Gastroesophageal sphincter (tissue), 4 donors: Measurements from ENCODE around the gene RMND1. TPM values are rescaled to one million over a fixed set of nuclear protein-coding genes. Genes with fewer than 3 reads are reported as not detected.
"Not testable (repeated sequence)": the region's sequence is repeated elsewhere in the genome, so short reads cannot be mapped to it uniquely, and the experiment has no call there.

Experiments
- ATAC-seq: fragments of 150-250 bp; one replicate; pipeline ENCODE4 v1.9.1; 2016; ENCODE audit warnings: mild to moderate bottlenecking, moderate library complexity
- H3K27ac ChIP-seq, 4 donors: fragments of 200-600 bp; sonication (generic) in 3 of 4; 1 replicate in 3 of 4; 2 replicates in 1 of 4; pipeline ENCODE4 v1.5.1; 2016 to 2019
- H3K27me3 ChIP-seq: fragments of 200-600 bp; sonication (generic); one replicate; pipeline ENCODE4 v1.5.1; 2019
- H3K36me3 ChIP-seq, 2 donors: fragments of 200-600 bp; sonication (generic); one replicate each; pipeline ENCODE4 v1.5.1; 2019; ENCODE audit warnings: control low read depth in 1 of 2
- H3K4me1 ChIP-seq, 3 donors: fragments of 200-600 bp; sonication (generic); 1 replicate in 2 of 3; 2 replicates in 1 of 3; pipeline ENCODE4 v1.5.1; 2016 to 2019; ENCODE audit warnings: control low read depth in 2 of 3
- H3K4me3 ChIP-seq, 2 donors: fragments of 200-600 bp; sonication (generic); one replicate each; pipeline ENCODE4 v1.5.1; 2019; ENCODE audit warnings: mild to moderate bottlenecking in 1 of 2, moderate library complexity in 1 of 2
- H3K9me3 ChIP-seq, 3 donors: fragments of 200-600 bp; sonication (generic); one replicate each; pipeline ENCODE4 v1.5.1; 2017 to 2019; ENCODE audit warnings: control low read depth in 2 of 3
- CTCF ChIP-seq, 4 experiments: fragments of 200-600 bp in 2 of 4; fragments of 450-650 bp in 2 of 4; sonication (generic) in 1 of 4; IDR thresholded peaks; one replicate each; pipeline ENCODE4 v1.5.1; 2017 to 2019; ENCODE audit warnings: antibody characterized with exemption in 4 of 4, mild to moderate bottlenecking in 2 of 4, moderate library complexity in 2 of 4
- EP300 ChIP-seq: sonication (generic); formaldehyde crosslinking; IDR thresholded peaks from one replicate; pipeline ENCODE4 v1.6.1; 2017; ENCODE audit warnings: antibody characterized with exemption, mild to moderate bottlenecking
- POLR2A ChIP-seq, 2 donors: fragments of 450-650 bp; IDR thresholded peaks; one replicate each; pipeline ENCODE4 v1.6.1; 2017; ENCODE audit warnings: antibody characterized with exemption in 2 of 2, mild to moderate bottlenecking in 2 of 2, moderate library complexity in 1 of 2
- POLR2AphosphoS5 ChIP-seq: sonication (generic); formaldehyde crosslinking; IDR thresholded peaks from one replicate; pipeline ENCODE4 v1.6.1; 2017; ENCODE audit warnings: antibody characterized with exemption
- WGBS, 2 donors: methylation state at CpG; one replicate each; pipeline ENCODE4 v1.1.5; 2018; ENCODE audit warnings: low coverage in 1 of 2; 5-methylcytosine and 5-hydroxymethylcytosine counted together
- small RNA-seq, 4 donors: library from RNA; depleted of rRNA; stranded (forward); fragments of <200 nt; gene quantifications; one replicate each; pipeline ENCODE3, GENCODE V24; 2016
- total RNA-seq, 4 donors: library from RNA; depleted of rRNA; stranded (reverse); fragments of >200 nt; gene quantifications; one replicate each; pipeline ENCODE4 v1.1.0, GENCODE V29; 2016

The RMND1 gene
- total RNA-seq, 4 donors from 2014 or later: 13.2 to 17.8 (median 14.1) TPM

GRCh38 chr6:151358475-151358874, 93.5 kb downstream of the RMND1 start:
- TF ChIP-seq EP300 (no peak), POLR2AphosphoS5 (no peak), POLR2A (IDR thresholded peaks at IDR 0.05) (no peak), CTCF (IDR thresholded peaks at IDR 0.05) (no peak)
- 72 to 84% methylated on average over 3 of the region's 3 CpGs for WGBS, 2 donors
- no peaks in the 10 kb centered on the region for H3K27me3 ChIP-seq
- ATAC-seq: no peak
- H3K4me1 ChIP-seq: peaks cover 0 to 9% (median 0%) of the 10 kb centered on the region in 3 donors
- H3K36me3 ChIP-seq: peaks cover 0 to 54% of the 10 kb centered on the region in 2 donors
- H3K4me3 ChIP-seq: no peak overlapping the region
- H3K9me3 ChIP-seq: no peaks in the 10 kb centered on the region
- no peak overlapping the region for H3K27ac ChIP-seq

GRCh38 chr6:151357758-151358436, 94.0 kb downstream of the RMND1 start:
- Histone ChIP-seq H3K36me3 (peaks cover 0 to 57% of the 10 kb centered on the region in 2 donors), H3K27ac (no peak overlapping the region), H3K4me3 (no peak overlapping the region), H3K27me3 (no peaks in the 10 kb centered on the region), H3K4me1 (peaks cover 0 to 9% (median 0%) of the 10 kb centered on the region in 3 donors), H3K9me3 (no peaks in the 10 kb centered on the region)
- ATAC-seq: no peak
- no peak for TF ChIP-seq EP300
- TF ChIP-seq POLR2A (IDR thresholded peaks at IDR 0.05): no peak
- no peak for TF ChIP-seq CTCF (IDR thresholded peaks at IDR 0.05)
- no peak for TF ChIP-seq POLR2AphosphoS5
- WGBS, 2 donors: 72 to 90% methylated on average over 2 to 6 of the region's 6 CpGs

- 79 to 89% methylated on average over 6 of the region's 6 CpGs for WGBS, 2 donors
- H3K27ac ChIP-seq, H3K27me3 ChIP-seq, H3K4me1 ChIP-seq, H3K4me3 ChIP-seq, H3K9me3 ChIP-seq, ATAC-seq: not testable (repeated sequence)
- H3K36me3 ChIP-seq: peaks cover 0 to 58% of the 10 kb centered on the region in 2 donors
These were observed 94.9 kb downstream of the RMND1 start for GRCh38 chr6:151356983-151357382.

Small RNAs within 50 kb of the gene (small RNA-seq; reads per million reads assigned to genes)
- 0 reads per million in 4 donors for gene RF00019

Other genes starting within 250 kb of the RMND1 start
- gene AKAP12, start 212.2 kb downstream of the RMND1 start, total RNA-seq: 100 to 1,000 TPM; 150 to 245 (median 185) TPM
- gene ZBTB2, start 60.6 kb downstream of the RMND1 start, total RNA-seq: 10 to 100 TPM; 11.4 to 15.1 (median 12.4) TPM
- 1 to 10 TPM in 1 of 4 donors, under 1 TPM in 3; 0.23 to 1.2 (median 0.77) TPM for gene CCDC170, start 41.9 kb upstream of the RMND1 start, total RNA-seq